Measurements from ENCODE around the gene MICU2.

The MICU2 gene

GRCh38 chr13:21578748-21579147, 25.2 kb downstream of the MICU2 start:
- H3K27me3 ChIP-seq (ENCODE audit: insufficient read depth, low read depth): no peaks in the 10 kb centered on the region
- H2AFZ ChIP-seq (ENCODE audit: low read depth): no peak overlapping the region
- H3K27ac ChIP-seq: no peak overlapping the region
- H3K4me1 ChIP-seq (ENCODE audit: low read depth, poor library complexity, severe bottlenecking): no peaks in the 10 kb centered on the region
- no peaks in the 10 kb centered on the region for H3K36me3 ChIP-seq (ENCODE audit: insufficient read depth)
- TF ChIP-seq CTCF (conservative IDR thresholded peaks at IDR 0.05; ENCODE audit: low read depth, low read length): no peak
- no peaks in the 10 kb centered on the region for H3K79me2 ChIP-seq (ENCODE audit: insufficient read depth, low read depth)
- H3K9ac ChIP-seq: no peak overlapping the region
- no peak overlapping the region for H3K4me3 ChIP-seq (IDR thresholded peaks at IDR 0.05; ENCODE audit: insufficient read depth, low read depth, low read length)
- H4K20me1 ChIP-seq (ENCODE audit: insufficient read depth): no peaks in the 10 kb centered on the region
- no peak overlapping the region for H3K4me2 ChIP-seq

- Histone ChIP-seq H3K79me2 (ENCODE audit: insufficient read depth, low read depth) (no peaks in the 10 kb centered on the region), H3K4me1 (ENCODE audit: low read depth, poor library complexity, severe bottlenecking) (no peaks in the 10 kb centered on the region), H3K4me2 (no peak overlapping the region), H3K27ac (no peak overlapping the region), H2AFZ (ENCODE audit: low read depth) (no peak overlapping the region), H3K9ac (no peak overlapping the region), H3K4me3 (IDR thresholded peaks at IDR 0.05; ENCODE audit: insufficient read depth, low read depth, low read length) (no peak overlapping the region), H3K36me3 (ENCODE audit: insufficient read depth) (no peaks in the 10 kb centered on the region), H3K27me3 (ENCODE audit: insufficient read depth, low read depth) (no peaks in the 10 kb centered on the region), H4K20me1 (ENCODE audit: insufficient read depth) (no peaks in the 10 kb centered on the region)
- TF ChIP-seq CTCF (conservative IDR thresholded peaks at IDR 0.05; ENCODE audit: low read depth, low read length): no peak
These were observed 27.5 kb downstream of the MICU2 start for GRCh38 chr13:21576426-21576825.

GRCh38 chr13:21573920-21574712, 29.9 kb downstream of the MICU2 start:
- Histone ChIP-seq H3K27ac (no peak overlapping the region), H4K20me1 (ENCODE audit: insufficient read depth) (no peaks in the 10 kb centered on the region), H3K9ac (no peak overlapping the region), H3K27me3 (ENCODE audit: insufficient read depth, low read depth) (no peaks in the 10 kb centered on the region), H3K79me2 (ENCODE audit: insufficient read depth, low read depth) (no peaks in the 10 kb centered on the region), H3K4me2 (no peak overlapping the region), H3K36me3 (ENCODE audit: insufficient read depth) (no peaks in the 10 kb centered on the region), H2AFZ (ENCODE audit: low read depth) (no peak overlapping the region), H3K4me1 (ENCODE audit: low read depth, poor library complexity, severe bottlenecking) (no peaks in the 10 kb centered on the region), H3K4me3 (IDR thresholded peaks at IDR 0.05; ENCODE audit: insufficient read depth, low read depth, low read length) (no peak overlapping the region)
- TF ChIP-seq CTCF (conservative IDR thresholded peaks at IDR 0.05; ENCODE audit: low read depth, low read length): no peak

GRCh38 chr13:21569686-21570085, 34.3 kb downstream of the MICU2 start:
- no peak overlapping the region for H3K27ac ChIP-seq

More at GRCh38 chr13:21569686-21570085, 34.3 kb downstream of the MICU2 start:
- Histone ChIP-seq H3K4me1 (ENCODE audit: low read depth, poor library complexity, severe bottlenecking) (no peaks in the 10 kb centered on the region), H3K9ac (no peak overlapping the region), H3K27me3 (ENCODE audit: insufficient read depth, low read depth) (no peaks in the 10 kb centered on the region), H3K79me2 (ENCODE audit: insufficient read depth, low read depth) (no peaks in the 10 kb centered on the region), H2AFZ (ENCODE audit: low read depth) (no peak overlapping the region), H4K20me1 (ENCODE audit: insufficient read depth) (no peaks in the 10 kb centered on the region), H3K4me2 (no peak overlapping the region), H3K36me3 (ENCODE audit: insufficient read depth) (no peaks in the 10 kb centered on the region), H3K4me3 (IDR thresholded peaks at IDR 0.05; ENCODE audit: insufficient read depth, low read depth, low read length) (no peak overlapping the region)
- no peak for TF ChIP-seq CTCF (conservative IDR thresholded peaks at IDR 0.05; ENCODE audit: low read depth, low read length)

All from KMS-11 (cell line).